Esophagus squamous epithelium (tissue), 4 donors: ENCODE measurements around the gene PPID.

ENCODE experiments used
- CTCF ChIP-seq, 6 experiments: fragments of 450-650 bp in 4 of 6; fragments of 200-600 bp in 2 of 6; sonication (generic) in 2 of 6; IDR thresholded peaks; one replicate each; pipeline ENCODE4 v1.5.1; 2016 to 2019; ENCODE audit warnings: antibody characterized with exemption in 6 of 6, mild to moderate bottlenecking in 4 of 6, moderate library complexity in 4 of 6
- POLR2A ChIP-seq, 4 donors: fragments of 450-650 bp; IDR thresholded peaks; one replicate each; pipeline ENCODE4 v1.6.1; 2017; ENCODE audit warnings: antibody characterized with exemption in 4 of 4, mild to moderate bottlenecking in 4 of 4, moderate library complexity in 3 of 4

DNA sequence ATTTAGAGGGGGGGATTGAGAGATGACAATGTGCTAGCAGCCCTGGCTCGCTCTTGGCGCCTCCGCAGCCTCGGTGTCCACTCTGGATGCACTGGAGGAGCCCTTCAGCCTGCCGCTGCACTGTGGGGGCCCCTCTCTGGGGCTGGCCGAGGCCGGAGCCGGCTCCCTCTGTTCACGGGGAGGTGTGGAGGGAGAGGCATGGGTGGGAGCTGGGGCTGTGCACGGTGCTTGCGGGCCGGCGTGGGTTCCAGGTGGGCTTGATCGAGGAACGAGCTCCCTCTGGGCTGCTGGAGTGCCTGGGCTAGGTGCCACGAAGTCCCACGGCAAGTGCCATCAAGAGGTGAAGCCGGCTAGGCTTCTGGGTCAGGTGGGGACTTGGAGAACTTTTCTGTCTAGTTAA lies 58.4 kb downstream of the PPID start:
- TF ChIP-seq CTCF (IDR thresholded peaks at IDR 0.05): no peak
- no peak for TF ChIP-seq POLR2A (IDR thresholded peaks at IDR 0.05)
